Fibroblast of skin of left biceps (primary cell): ENCODE measurements around the gene SKIC3.

Source experiments
- DNase-seq, 2 experiments: peaks; one replicate each; pipeline ENCODE4 v3.0.0-alpha.2; 2013; ENCODE audit warnings: low read depth in 2 of 2

Gene SKIC3

GRCh38 chr5:95554647-95555548 is at the start of gene SKIC3, which contains the start of gene ARSK:
TSS of gene SKIC3 (minus strand) at chr5:95554977. CDS start at chr5:95547150, 7,827 bp downstream.
TSS of gene ARSK (plus strand) at chr5:95555101. CDS start at chr5:95555279, 178 bp downstream.
- DNase-seq = peak; percentile 99

DNA sequence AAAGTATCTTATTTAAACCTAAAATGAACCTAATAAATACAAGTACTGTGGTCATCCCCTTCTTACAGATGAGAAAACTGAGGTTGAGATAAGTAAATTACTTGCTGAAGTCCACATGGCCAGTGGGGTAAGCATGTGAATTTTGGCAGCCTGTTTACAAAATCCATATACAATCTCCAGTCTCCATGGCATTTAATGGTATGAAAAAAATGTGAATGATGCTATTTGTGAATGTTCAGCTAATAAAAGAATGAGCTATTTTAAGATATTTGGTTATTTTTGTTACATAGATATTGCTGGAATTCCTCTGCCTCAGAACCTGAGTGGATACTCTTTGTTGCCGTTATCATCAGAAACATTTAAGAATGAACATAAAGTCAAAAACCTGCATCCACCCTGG is 45.8 kb upstream of the SKIC3 start:
- peak; percentile 25 to 26 for DNase-seq

DNA sequence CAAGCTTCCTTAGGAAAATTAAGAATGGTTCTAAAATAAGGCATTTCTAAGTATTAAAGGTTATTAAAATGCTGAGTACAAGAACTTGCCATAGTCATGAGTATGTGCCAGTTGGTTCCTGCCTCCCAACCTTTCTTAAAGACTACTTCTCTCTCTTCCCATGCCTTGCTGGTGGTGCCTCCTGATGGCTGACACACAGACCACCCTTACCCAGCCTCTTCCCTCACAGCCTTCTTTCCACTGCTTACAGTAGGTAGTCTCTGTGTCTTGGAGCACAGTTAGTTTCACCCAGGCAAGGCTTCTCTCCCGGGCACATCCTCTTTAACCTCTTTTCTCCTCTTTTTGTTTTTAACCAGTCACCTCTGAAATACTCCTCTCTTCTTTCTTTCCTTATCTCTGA is 44.5 kb upstream of the SKIC3 start:
- no peak for DNase-seq

- no peak for DNase-seq
Observed at GRCh38 chr5:95595289-95595931, 40.6 kb upstream of the SKIC3 start.

DNA sequence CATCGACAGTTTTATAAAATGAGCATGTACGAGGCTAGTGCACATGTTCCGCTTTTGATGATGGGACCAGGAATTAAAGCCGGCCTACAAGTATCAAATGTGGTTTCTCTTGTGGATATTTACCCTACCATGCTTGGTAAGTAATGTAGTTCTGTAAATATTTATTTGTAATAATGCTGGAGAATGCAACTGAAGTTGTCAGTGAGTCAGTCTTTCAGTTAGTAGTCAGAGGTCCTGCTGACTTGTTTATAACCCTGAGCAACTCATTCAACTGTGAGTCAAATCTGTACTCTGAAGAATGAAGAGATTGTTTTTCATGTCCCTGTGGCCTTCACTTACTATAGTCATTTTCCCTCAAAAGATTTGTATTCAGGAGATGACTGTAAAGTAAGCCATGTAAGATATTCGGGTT is 36.7 kb upstream of the SKIC3 start:
- peak; percentile 17 to 20 for DNase-seq

GRCh38 chr5:95590880-95591279 is 36.1 kb upstream of the SKIC3 start:
- DNase-seq = no peak

GRCh38 chr5:95583992-95584391 is 29.2 kb upstream of the SKIC3 start:
- no peak for DNase-seq

- no peak for DNase-seq
Observed at GRCh38 chr5:95581576-95581975, 26.8 kb upstream of the SKIC3 start.

DNA sequence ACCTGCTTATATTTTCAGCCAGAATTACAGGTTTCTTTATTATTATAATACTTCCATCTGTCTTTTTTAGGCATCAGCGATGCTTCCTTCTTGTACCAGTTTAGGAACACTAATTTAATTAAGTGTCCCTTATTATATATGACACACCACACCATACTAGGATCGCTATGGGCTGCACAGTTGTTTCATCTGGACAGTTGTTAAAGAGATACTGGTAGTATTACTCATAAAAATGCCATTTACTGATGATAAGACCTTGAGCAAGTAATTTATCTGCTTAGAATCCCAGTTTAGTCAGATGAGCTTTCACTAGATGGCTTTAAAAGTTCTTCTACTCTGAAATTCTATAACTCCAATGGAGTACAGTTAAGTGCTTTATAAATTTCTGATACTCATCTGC is 17.2 kb upstream of the SKIC3 start:
- no peak for DNase-seq

DNA sequence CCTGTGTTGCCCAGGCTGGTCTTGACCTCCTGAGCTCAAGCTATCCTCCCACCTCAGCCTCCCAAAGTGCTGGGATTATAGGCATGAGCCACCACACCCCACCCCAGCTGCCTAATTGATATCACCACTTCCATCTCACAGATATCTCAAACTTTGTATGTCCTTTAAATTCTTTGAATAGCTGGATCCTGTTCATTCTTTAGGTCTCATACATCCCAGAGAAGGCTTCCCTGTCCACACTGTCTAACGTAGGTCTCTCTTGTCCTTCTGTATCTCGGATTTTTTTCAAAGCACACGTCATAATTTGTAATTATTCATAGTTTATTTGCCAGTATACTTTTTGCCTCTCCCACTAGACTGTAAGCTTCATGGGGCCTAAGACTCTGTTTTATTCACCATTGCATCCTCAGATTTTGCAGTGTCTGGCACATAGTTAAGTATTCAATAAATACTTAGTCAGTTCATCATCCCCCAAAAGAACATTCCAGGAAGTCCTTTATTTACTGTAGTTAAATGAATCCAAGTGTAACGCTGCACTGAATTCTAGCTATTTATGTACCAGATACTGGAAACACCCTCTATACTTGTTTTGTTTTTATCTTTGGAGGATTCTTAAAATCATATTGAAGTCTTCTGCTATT is 10.6 kb upstream of the SKIC3 start:
- DNase-seq = peak in 1 of 2 experiments; percentile 15

- DNase-seq = no peak
Observed at GRCh38 chr5:95564450-95564849, 9.7 kb upstream of the SKIC3 start.

GRCh38 chr5:95563367-95563766 is 8.6 kb upstream of the SKIC3 start:
- no peak for DNase-seq

- no peak for DNase-seq
Observed at GRCh38 chr5:95562282-95562681, 7.5 kb upstream of the SKIC3 start.

GRCh38 chr5:95557841-95558240 is 3.1 kb upstream of the SKIC3 start:
- DNase-seq = no peak

- DNase-seq = no peak
Observed at GRCh38 chr5:95555553-95555952, 776 bp upstream of the SKIC3 start.

DNA sequence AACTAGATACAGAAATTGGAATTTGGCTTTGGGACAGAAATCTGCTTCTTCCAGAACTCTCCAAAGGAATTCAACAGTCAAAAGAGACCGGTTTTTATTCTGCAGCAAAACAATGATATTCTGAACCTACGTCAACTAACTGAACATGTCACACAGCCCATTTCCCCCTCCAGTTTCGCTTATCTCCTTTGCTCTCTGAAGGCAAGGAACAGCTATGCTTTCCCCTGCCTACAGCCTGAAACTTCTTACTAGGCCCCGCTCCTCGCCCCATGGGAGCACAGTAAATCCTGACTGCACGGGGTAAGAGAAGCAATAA is 488 bp downstream of the SKIC3 start:
- DNase-seq = no peak

- DNase-seq = no peak
Observed at GRCh38 chr5:95549030-95549429, 5.7 kb downstream of the SKIC3 start.

- DNase-seq = no peak
Observed at GRCh38 chr5:95543017-95543705, 11.6 kb downstream of the SKIC3 start.

GRCh38 chr5:95537501-95537900 is 17.3 kb downstream of the SKIC3 start:
- DNase-seq = no peak

DNA sequence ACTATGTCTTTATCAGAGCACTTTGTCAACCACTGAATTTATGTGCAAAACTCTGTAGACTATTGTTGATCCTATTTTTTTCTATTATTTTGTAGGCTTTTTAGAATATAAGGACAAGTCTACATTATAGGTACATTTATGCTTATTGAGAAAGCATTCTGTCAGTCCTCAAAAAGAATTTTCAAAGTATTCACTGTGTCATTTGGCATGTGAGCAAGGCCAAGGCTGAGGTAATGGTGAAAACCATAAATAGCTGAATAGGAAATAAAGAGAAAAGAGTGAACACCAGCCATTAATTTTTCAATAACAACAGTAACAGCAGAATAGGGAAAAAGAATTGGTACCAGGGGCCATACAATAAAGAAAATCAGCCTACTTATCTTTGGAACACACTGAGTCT is 21.0 kb downstream of the SKIC3 start:
- no peak for DNase-seq

DNA sequence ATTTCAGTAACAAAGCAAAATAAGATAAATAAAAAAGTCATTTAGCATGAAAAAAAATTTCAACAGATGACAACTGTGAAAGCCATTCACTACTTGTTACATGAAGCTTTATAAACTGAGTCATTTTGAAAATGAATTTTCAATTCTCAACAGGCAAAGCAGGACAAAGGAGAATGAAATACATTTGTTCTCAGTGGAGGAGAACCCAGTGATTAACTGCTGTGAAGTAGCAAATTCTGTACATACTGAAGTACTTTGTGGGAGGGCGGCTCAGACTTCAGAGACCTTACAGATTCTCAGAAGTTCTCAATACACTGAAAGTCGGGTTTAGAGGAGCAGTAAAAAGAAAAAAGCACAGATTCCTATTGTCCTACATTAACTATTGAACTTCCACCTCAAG is 21.7 kb downstream of the SKIC3 start:
- no peak for DNase-seq

GRCh38 chr5:95532415-95532814 is 22.4 kb downstream of the SKIC3 start:
- no peak for DNase-seq
